Mesodermal cell (in vitro differentiated cells): ENCODE results near the gene USP47.
"Not testable (repeated sequence)": the region's sequence is repeated elsewhere in the genome, so short reads cannot be mapped to it uniquely, and the experiment has no call there.

Experiments used
- H3K27ac ChIP-seq: 2 replicates; pipeline ENCODE4 v1.7.0; 2013; ENCODE audit warnings: mild to moderate bottlenecking, low read depth, low read length, moderate library complexity; ENCODE audit not compliant: severe bottlenecking
- H3K36me3 ChIP-seq: 2 replicates; pipeline ENCODE4 v1.7.1; 2013; ENCODE audit warnings: mild to moderate bottlenecking, low read length, moderate library complexity; ENCODE audit not compliant: control insufficient read depth, insufficient read depth
- H3K4me1 ChIP-seq: one replicate; pipeline ENCODE4 v1.7.1; 2013; ENCODE audit warnings: mild to moderate bottlenecking, low read length; ENCODE audit not compliant: insufficient read depth, control insufficient read depth, poor library complexity, severe bottlenecking
- H3K4me3 ChIP-seq: 2 replicates; pipeline ENCODE4 v1.7.0; 2013; ENCODE audit warnings: low read length, control low read depth, mild to moderate bottlenecking; ENCODE audit not compliant: insufficient read depth, poor library complexity, severe bottlenecking; ENCODE audit errors: extremely low read depth
- H3K9me3 ChIP-seq: 2 replicates; pipeline ENCODE4 v1.7.1; 2013; ENCODE audit warnings: mild to moderate bottlenecking, low read length, moderate library complexity; ENCODE audit not compliant: control insufficient read depth
- WGBS, 2 experiments: methylation state at CpG; one replicate each; pipeline ENCODE4 v1.1.5; 2013; ENCODE audit warnings: missing lambda C conversion rate in 2 of 2; ENCODE audit not compliant: insufficient coverage in 2 of 2; 5-methylcytosine and 5-hydroxymethylcytosine counted together

The USP47 gene

GRCh38 chr11:11813288-11813962 lies 28.3 kb upstream of the USP47 start:
- Histone ChIP-seq H3K27ac (peak overlapping the region; percentile 20), H3K4me1 (peaks cover 3% of the 10 kb centered on the region), H3K4me3 (no peak overlapping the region), H3K36me3 (no peaks in the 10 kb centered on the region), H3K9me3 (no peaks in the 10 kb centered on the region)
- WGBS, 2 experiments: 60 to 92% methylated on average over 1 to 2 of the region's 3 CpGs

GRCh38 chr11:11814614-11815452 lies 26.9 kb upstream of the USP47 start:
- H3K4me1 ChIP-seq: peaks cover 3% of the 10 kb centered on the region
- no peak overlapping the region for H3K27ac ChIP-seq
- H3K9me3 ChIP-seq: no peaks in the 10 kb centered on the region
- H3K4me3 ChIP-seq: no peak overlapping the region
- WGBS, 2 experiments: 89 to 91% methylated on average over 4 to 7 of the region's 7 CpGs
- no peaks in the 10 kb centered on the region for H3K36me3 ChIP-seq

DNA sequence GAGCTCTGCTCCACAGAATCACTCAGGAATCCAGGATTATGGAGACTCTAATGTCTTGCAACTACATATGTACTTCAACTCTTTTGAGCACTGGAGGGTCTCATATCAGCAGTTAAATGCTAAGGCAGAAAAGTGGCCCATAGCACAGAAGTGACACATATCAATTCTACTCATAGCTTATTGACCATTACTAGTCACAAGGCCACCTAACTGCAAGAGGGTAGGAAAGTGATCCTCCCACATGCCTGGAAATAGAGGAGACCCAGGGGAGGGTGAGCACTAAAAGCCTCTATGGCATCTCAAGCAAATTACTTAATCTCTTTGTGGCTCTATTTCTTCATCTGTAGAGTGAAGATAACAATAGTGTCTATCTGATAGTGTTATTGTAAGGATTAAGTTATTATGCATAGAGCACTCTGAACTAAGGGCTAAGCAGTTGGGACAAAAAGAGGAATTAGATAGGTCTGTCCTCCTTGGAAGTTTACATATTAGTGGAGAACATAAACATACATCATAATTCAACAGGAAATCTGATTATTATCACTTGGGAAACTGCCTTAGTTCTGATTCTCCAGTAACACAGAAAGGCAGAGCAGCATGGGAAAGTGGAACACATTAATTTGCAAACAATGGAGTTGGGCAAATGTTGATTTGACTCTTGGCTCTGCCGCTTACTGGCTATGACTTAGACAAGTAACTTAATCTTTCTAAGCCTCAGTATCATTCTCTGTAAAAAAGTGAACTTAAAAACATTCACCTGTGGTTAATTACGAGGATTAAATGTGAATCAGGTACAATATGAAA lies 25.1 kb upstream of the USP47 start:
- peaks cover 3% of the 10 kb centered on the region for H3K4me1 ChIP-seq
- H3K36me3 ChIP-seq: no peaks in the 10 kb centered on the region
- H3K4me3 ChIP-seq: no peak overlapping the region
- no CpG with 5 or more reads among the region's 2 CpGs for WGBS, 2 experiments
- no peak overlapping the region for H3K27ac ChIP-seq
- no peaks in the 10 kb centered on the region for H3K9me3 ChIP-seq

GRCh38 chr11:11817957-11818356 lies 23.8 kb upstream of the USP47 start:
- Histone ChIP-seq H3K9me3 (no peaks in the 10 kb centered on the region), H3K36me3 (no peaks in the 10 kb centered on the region), H3K4me1 (peaks cover 3% of the 10 kb centered on the region), H3K27ac (no peak overlapping the region), H3K4me3 (no peak overlapping the region)
- 96% methylated on average over 5 of the region's 5 CpGs for WGBS, 2 experiments

DNA sequence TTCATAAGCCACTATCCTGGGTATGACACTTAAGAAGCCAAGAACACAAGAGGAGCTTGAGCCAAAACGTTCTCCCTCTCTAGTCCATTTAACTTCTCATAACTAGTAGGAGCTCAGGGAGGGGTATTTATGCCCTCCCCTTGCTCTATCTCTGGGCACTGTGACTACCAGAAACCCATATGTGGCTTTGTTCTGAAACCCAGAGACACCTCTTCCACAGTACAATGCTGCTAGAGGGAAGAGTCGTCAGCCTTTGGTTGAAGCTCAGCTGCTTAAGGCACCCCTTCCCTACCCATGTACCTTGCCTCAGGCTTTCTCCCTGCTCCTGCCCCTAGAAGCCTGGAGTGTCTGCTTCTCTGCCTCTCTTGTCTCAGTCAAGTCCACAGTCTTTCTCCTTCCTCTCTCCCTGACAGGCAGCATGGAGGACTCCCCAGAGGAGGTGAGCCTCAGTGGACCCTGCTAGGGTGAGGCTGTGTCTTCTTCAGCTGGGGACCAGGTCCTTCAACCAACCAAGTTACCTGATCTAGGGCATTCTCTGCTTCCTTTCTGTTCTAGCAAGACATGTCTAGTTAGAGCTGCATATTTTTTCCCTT lies 23.1 kb upstream of the USP47 start:
- Histone ChIP-seq H3K4me3 (no peak overlapping the region), H3K36me3 (no peaks in the 10 kb centered on the region), H3K4me1 (no peaks in the 10 kb centered on the region), H3K27ac (no peak overlapping the region), H3K9me3 (no peaks in the 10 kb centered on the region)
- WGBS, 2 experiments: 75 to 100% methylated on average over 1 of the region's 2 CpGs

DNA sequence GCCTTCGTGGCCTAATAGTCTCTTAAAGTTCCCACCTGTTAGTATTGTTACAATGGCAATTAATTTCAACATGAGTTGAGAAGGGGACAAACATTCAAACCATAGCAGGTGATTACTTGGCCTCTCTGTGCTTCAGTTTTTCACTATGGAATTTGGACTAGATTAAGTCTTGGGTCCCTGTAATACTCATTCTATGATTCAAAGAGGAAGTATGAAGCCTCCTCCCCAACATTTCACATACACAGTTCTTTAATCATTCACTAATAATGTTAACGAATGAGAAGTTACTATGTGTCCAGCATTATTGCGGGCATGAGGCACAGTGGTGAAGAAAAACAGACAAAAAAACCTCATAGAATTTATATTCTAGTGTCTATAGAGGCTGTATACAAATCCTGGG lies 19.9 kb upstream of the USP47 start:
- no peak overlapping the region for H3K27ac ChIP-seq
- WGBS, 2 experiments: no CpG with 5 or more reads among the region's 3 CpGs
- no peaks in the 10 kb centered on the region for H3K9me3 ChIP-seq
- no peak overlapping the region for H3K4me3 ChIP-seq
- no peaks in the 10 kb centered on the region for H3K36me3 ChIP-seq
- H3K4me1 ChIP-seq: no peaks in the 10 kb centered on the region

GRCh38 chr11:11822946-11823345 lies 18.8 kb upstream of the USP47 start:
- Histone ChIP-seq H3K27ac (no peak overlapping the region), H3K4me3 (no peak overlapping the region)
- 83 to 96% methylated on average over 3 to 4 of the region's 4 CpGs for WGBS, 2 experiments

GRCh38 chr11:11826260-11826659 lies 15.5 kb upstream of the USP47 start:
- Histone ChIP-seq H3K4me3 (no peak overlapping the region), H3K27ac (no peak overlapping the region), H3K4me1 (no peaks in the 10 kb centered on the region), H3K36me3 (no peaks in the 10 kb centered on the region), H3K9me3 (no peaks in the 10 kb centered on the region)
- WGBS, 2 experiments: no CpG with 5 or more reads among the region's 1 CpG

More at GRCh38 chr11:11822946-11823345, 18.8 kb upstream of the USP47 start:
- no peaks in the 10 kb centered on the region for H3K4me1 ChIP-seq
- no peaks in the 10 kb centered on the region for H3K9me3 ChIP-seq
- H3K36me3 ChIP-seq: no peaks in the 10 kb centered on the region

DNA sequence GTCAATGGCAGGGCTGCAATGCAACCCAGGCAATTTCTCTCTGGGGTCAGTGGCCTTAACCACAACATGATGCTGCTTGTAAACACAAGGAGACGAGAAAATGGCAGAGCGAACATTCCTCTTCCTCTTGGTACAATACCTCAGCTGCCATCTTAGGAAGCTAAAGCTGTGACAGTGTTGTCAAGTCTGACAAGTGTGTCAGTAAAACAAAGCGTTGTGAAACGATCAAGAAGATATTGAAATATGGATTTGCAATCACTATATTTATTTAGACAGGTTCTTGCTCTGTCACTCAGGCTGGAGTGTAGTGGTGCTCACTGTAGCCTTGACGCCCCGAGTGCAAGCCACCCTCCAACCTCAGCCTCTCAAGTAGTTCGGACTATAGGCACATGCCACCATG lies 14.5 kb upstream of the USP47 start:
- 83 to 85% methylated on average over 2 to 6 of the region's 7 CpGs for WGBS, 2 experiments
- no peaks in the 10 kb centered on the region for H3K36me3 ChIP-seq

DNA sequence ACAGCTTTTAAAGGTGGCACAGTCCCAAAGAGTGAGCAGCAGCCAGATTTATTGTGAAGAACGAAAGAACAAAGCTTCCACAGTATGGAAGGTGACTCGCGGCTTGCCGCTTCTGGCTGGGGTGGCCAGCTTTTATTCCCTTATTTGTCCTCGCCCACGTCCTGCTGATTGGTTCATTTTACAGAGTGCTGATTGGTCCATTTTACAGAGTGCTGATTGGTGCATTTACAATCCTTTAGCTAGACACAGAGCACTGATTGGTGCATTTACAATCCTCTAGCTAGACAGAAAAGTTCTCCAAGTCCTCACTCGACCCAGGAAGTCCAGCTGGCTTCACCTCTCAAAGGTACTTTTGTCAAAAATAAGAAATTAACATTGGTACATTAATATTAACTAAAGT lies 10.4 kb upstream of the USP47 start:
- WGBS, 2 experiments: 97% methylated on average over 5 of the region's 7 CpGs; no CpG with 5 or more reads in 1 of the 2 experiments
- H3K27ac ChIP-seq, H3K36me3 ChIP-seq, H3K9me3 ChIP-seq, H3K4me3 ChIP-seq, H3K4me1 ChIP-seq: not testable (repeated sequence)

More for the DNA sequence above, 14.5 kb upstream of the USP47 start:
- no peaks in the 10 kb centered on the region for H3K4me1 ChIP-seq
- no peaks in the 10 kb centered on the region for H3K9me3 ChIP-seq
- H3K4me3 ChIP-seq: no peak overlapping the region
- H3K27ac ChIP-seq: no peak overlapping the region
